ENCODE results near the gene ARHGEF11.
"Not testable (repeated sequence)": the region's sequence is repeated elsewhere in the genome, so short reads cannot be mapped to it uniquely, and the experiment has no call there.

Gene ARHGEF11, protein sequence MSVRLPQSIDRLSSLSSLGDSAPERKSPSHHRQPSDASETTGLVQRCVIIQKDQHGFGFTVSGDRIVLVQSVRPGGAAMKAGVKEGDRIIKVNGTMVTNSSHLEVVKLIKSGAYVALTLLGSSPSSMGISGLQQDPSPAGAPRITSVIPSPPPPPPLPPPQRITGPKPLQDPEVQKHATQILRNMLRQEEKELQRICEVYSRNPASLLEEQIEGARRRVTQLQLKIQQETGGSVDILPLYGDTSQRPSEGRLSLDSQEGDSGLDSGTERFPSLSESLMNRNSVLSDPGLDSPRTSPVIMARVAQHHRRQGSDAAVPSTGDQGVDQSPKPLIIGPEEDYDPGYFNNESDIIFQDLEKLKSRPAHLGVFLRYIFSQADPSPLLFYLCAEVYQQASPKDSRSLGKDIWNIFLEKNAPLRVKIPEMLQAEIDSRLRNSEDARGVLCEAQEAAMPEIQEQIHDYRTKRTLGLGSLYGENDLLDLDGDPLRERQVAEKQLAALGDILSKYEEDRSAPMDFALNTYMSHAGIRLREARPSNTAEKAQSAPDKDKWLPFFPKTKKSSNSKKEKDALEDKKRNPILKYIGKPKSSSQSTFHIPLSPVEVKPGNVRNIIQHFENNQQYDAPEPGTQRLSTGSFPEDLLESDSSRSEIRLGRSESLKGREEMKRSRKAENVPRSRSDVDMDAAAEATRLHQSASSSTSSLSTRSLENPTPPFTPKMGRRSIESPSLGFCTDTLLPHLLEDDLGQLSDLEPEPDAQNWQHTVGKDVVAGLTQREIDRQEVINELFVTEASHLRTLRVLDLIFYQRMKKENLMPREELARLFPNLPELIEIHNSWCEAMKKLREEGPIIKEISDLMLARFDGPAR (N-terminal part only)

DNA sequence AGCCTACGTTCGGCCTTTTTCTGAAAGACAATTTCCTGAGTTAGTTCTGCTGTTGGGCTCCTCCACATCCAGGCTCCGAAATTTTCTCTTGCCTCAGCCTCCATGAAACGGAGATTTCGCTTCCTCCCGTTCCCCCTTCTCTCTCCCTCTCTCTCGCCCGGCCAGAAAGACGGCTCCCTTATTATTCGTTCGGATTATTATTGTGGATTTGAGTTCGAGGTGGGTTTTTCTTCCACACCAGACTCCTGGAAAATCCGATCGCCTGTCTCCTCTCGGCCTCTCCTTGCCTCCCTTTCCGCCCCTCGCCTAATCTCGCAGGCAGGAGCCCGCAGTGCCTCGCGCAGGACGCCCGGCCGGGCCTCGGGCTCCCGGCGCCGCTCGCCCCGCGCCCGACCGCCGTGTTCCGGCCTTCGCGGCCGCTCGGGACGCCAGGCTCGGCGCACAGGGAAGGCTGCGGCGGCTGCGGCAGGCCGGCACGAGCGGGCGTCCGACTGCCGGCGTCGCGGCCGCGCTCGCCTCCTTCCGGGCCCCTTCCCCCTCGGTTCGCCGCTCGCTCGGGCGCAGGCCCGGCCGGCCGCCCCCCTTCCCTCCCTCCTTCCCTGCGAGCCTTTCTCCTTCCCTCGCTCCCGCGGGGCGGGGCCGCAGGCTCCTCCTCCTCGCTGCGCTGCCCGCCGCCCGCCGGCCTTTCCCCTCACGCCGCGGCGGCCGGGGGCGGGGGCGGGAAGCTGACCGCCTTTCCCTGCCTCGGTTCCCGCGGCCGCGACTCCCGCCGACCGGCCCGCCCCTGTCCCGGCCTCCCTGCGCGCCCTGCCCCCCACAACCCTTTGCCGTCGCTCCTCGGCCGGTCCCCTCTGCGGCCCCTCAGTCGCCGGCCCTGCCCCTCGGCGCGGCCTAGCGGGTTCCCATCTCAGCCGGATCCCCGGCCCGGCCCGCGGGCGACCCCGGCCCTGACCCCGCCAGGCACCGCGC lies at the start of gene ARHGEF11:
Gene ARHGEF11, minus strand, starts transcription at position 493 of the 969 bp plus-strand sequence. CDS start 1,412 bp downstream, outside the sequence.
- DNase-seq = peak; percentile 23

DNA sequence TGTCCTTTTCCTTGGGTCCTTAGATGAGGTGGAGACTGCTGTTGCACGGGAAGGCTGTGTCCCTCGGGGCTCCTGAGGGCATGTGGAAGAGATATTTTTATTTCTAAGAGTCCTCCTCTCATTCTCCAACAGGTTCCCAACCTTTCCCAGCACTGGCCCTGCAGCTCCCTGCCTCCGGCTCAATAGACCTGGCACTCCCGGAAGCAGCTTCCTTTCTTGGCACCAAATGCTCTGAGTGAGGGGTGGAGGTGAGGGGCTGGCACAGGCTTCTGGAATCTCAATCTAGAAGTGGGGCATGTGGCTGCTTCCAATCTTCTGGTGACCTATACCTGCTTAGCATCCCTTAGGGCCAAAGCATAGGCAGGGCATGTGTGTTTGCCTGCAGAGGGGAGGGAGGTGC lies 49.5 kb upstream of the ARHGEF11 start:
- DNase-seq = no peak

- no peak for DNase-seq
Observed at GRCh38 chr1:157092831-157093230, 47.3 kb upstream of the ARHGEF11 start.

- no peak for DNase-seq
Observed at GRCh38 chr1:157091668-157092273, 46.2 kb upstream of the ARHGEF11 start.

DNA sequence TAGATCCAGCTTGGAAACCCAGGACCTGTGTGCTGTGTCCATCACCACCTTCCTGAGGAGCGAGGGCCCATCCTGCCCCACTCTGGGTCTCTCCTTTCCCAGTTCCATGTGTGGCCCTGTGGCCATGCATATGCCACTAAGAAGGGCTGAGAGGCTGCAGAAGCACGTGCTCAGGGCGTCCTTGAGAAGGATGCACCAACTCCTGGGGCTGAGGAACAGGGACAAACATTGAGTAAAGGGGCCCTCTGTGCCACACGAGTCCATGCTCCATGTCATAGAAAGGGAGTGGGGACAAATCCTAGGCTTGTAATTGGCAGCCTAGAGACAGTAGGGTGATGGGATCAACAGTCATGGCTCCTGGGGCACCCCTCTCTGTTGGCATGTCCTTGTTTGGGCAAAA lies 45.6 kb upstream of the ARHGEF11 start:
- no peak for DNase-seq

- no peak for DNase-seq
Observed at GRCh38 chr1:157090771-157091170, 45.2 kb upstream of the ARHGEF11 start.

DNA sequence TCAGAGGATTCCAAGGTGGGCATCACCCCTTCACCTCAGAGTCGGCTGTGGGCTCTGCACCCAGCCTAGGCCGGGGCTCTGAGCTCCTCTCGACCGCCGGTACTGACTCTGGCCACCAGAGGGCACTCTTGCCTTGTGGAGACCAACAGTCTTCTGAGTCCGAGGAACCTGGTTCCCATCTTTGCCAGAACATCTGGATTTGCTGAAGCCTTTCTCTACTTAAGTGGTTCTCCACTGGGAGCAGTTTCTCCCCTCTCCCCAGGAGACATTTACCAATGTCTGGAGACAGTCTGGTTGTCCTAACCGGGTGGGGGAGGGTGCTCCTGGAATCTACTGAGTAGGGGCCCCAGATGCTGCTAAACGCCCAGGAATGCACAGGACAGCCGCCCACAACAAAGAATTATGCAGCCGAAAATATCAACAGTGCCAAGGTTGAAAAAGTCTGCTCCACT lies 44.7 kb upstream of the ARHGEF11 start:
- peak; percentile 92 for DNase-seq

- no peak for DNase-seq
Observed at GRCh38 chr1:157089789-157090188, 44.2 kb upstream of the ARHGEF11 start.

DNA sequence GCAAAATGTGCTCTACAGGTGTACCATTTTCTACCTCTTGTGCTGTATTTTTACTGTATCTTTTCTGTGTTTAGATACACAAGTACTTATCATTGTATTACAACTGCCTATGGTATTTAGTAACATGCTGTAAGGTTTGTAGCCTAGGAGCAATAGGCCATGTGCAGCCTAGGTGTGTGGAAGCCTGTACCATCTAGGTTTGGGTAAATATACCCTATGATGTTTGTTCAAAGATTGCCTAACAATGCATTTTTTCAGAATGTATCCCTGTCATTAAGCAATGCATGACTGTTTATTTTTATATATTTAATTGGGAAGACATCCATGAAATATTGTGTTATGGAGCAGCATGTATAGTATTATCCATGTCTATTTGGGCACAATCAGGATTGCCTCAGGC lies 43.1 kb upstream of the ARHGEF11 start:
- no peak for DNase-seq

DNA sequence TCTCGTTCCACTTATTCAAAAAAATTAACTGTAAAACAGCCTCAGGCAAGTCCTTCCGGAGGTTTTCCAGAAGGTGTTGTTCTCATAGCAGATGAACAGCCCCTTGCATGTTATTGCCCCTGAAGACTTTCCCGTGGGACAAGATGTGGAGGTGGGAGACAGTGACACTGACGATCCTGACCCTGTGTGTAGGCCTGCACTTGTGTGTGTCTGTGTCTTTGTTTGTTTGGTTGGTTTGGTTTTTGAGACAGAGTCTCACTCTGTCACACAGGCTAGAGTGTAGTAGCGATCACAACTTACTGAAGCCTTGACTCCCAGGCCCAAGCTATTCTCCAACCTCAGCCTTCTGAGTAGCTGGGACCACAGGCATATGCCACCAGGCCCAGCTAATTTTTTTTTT lies 41.5 kb upstream of the ARHGEF11 start:
- no peak for DNase-seq

DNA sequence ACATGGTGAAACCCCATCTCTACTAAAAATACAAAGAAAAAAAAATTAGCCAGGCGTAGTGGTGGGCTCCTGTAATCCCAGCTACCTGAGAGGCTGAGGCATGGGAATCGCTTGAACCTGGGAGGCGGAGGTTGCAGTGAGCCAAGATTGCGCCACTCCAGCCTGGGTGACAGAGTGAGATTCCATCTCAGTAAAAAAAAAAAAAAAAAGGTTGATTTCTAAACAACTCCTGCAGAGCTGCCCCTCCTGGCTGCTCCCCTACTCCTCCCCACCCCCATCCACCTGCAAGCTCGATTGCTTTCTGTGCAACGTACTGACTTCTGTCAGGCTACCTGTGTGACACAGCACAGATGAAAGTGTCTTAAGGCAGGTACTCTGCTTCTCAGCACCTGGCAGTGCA lies 40.8 kb upstream of the ARHGEF11 start:
- DNase-seq = no peak

DNA sequence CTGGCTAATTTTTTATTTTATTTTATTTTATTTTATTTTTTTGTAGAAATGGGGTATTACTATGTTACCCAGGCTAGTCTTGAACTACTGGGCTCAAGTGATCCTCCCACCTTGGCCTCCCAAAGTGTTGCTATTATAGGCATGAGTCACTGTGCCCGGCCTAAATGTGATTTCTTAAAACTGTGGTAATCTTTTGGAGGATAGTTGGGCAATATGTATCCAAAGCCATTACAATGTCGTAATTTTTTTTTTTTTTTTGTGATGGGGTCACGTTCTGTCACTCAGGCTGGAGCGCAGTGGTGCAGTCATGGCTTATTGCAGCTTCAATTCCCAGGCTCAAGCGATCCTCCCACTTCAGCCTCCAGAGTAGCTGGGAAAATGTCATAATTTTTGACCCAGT lies 39.9 kb upstream of the ARHGEF11 start:
- no peak for DNase-seq

GRCh38 chr1:157084720-157085119 lies 39.2 kb upstream of the ARHGEF11 start:
- no peak for DNase-seq

GRCh38 chr1:157081707-157082106 lies 36.2 kb upstream of the ARHGEF11 start:
- DNase-seq = no peak

- DNase-seq = no peak
Observed at GRCh38 chr1:157080714-157081113, 35.2 kb upstream of the ARHGEF11 start.

GRCh38 chr1:157077394-157077793 lies 31.9 kb upstream of the ARHGEF11 start:
- DNase-seq = no peak

DNA sequence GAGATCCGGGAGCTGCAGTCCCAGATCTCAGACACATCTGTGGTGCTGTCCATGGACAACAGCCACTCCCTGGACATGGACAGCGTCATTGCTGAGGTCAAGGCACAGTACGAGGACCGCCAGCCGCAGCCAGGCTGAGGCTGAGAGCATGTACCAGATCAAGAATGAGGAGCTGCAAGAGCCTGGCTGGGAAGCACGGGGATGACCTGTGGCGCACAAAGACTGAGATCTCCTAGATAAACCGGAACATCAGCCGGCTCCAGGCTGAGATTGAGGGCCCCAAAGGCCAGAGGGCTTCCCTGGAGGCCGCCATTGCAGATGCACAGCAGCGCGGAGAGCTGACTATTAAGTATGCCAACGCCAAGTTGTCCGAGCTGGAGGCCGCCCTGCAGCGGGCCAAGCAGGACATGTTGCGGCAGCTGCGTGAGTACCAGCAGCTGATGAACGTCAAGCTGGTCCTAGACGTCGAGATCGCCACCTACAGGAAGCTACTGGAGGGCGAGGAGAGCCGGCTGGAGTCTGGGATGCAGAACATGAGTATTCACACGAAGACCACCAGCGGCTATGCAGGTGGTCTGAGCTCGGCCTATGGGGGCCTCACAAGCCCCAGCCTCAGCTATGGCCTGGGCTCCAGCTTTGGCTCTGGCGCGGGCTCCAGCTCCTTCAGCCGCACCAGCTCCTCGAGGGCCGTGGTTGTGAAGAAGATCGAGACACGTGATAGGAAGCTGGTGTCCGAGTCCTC lies 28.6 kb upstream of the ARHGEF11 start:
- peak; percentile 35 for DNase-seq

GRCh38 chr1:157069601-157070000 lies 24.1 kb upstream of the ARHGEF11 start:
- DNase-seq = no peak

DNA sequence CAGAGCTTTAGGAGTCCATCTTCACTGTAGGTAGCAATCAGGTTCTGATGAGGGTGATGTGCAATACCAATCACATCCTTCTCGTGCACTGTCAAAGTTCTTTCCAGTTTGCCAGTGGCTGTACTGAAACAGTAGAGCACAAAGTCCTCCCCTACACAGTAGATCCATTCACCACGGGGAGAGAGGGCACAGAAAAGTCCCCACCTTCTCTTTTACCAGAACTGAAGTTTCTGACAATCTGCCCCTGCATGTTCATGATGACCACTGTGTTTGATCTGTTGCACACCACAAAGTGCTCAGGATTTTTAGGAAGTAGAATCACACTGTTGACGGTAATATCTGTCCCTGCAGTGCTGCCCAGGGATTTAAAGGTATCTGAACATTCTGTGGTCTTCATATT lies 13.7 kb upstream of the ARHGEF11 start:
- not testable (repeated sequence) for DNase-seq

DNA sequence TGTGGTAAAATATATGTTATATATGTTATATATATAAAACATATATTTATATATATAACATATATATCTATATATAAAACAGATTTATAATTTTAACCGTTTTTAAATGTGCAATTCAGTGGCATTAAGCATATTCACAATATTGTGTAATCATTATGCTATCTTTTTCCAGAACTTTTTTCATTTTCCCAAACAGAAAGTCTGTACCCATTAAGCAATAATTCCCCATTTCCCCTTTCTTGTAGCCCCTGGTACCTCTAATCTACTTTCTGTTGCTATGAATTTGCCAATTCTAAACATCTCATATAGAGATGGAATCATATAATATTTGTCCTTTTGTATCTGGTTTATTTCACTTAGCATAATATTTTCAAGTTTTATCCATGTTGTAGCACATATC lies 10.7 kb upstream of the ARHGEF11 start:
- DNase-seq = no peak

- not testable (repeated sequence) for DNase-seq
Observed at GRCh38 chr1:157055729-157056128, 10.2 kb upstream of the ARHGEF11 start.
